ENCODE measurements around the gene WDR62. TPM values are rescaled to one million over a fixed set of nuclear protein-coding genes. Genes with fewer than 3 reads are reported as not detected.

Gene WDR62
- total RNA-seq, 2 donors from 2014 or later, result 23.5 to 34.4 TPM

- H3K9me3 ChIP-seq (ENCODE audit: control insufficient read depth, low read length), result no peaks in the 10 kb centered on the region
- DNase-seq, result no peak
- H3K4me1 ChIP-seq (ENCODE audit: control insufficient read depth, insufficient read depth, low read length), result no peaks in the 10 kb centered on the region
- Mint-ChIP-seq H3K27me3 (ENCODE audit: insufficient read depth) (peaks cover 4% of the 10 kb centered on the region), H3K27ac (peak overlapping the region; percentile 96), H3K4me1 (peaks cover 27% of the 10 kb centered on the region), H3K36me3 (ENCODE audit: low read depth) (peaks cover 10% of the 10 kb centered on the region), H3K4me3 (peak overlapping the region; percentile 96), H3K9me3 (no peaks in the 10 kb centered on the region)
- TF ChIP-seq, protein P1, sequence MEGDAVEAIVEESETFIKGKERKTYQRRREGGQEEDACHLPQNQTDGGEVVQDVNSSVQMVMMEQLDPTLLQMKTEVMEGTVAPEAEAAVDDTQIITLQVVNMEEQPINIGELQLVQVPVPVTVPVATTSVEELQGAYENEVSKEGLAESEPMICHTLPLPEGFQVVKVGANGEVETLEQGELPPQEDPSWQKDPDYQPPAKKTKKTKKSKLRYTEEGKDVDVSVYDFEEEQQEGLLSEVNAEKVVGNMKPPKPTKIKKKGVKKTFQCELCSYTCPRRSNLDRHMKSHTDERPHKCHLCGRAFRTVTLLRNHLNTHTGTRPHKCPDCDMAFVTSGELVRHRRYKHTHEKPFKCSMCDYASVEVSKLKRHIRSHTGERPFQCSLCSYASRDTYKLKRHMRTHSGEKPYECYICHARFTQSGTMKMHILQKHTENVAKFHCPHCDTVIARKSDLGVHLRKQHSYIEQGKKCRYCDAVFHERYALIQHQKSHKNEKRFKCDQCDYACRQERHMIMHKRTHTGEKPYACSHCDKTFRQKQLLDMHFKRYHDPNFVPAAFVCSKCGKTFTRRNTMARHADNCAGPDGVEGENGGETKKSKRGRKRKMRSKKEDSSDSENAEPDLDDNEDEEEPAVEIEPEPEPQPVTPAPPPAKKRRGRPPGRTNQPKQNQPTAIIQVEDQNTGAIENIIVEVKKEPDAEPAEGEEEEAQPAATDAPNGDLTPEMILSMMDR (conservative IDR thresholded peaks at IDR 0.05), result no peak
- H3K27ac ChIP-seq (ENCODE audit: low read depth, low read length), result no peak overlapping the region
- WGBS, 2 experiments (ENCODE audit: insufficient coverage in 1 of 2, insufficient read length in 1 of 2), result 31 to 32% methylated on average over 12 to 15 of the region's 15 CpGs
- peak overlapping the region; percentile 69 for H3K9ac ChIP-seq (ENCODE audit: extremely low read depth, low read length, poor library complexity, severe bottlenecking)
- H3K27me3 ChIP-seq (ENCODE audit: control insufficient read depth, insufficient read depth, low read length, poor library complexity, severe bottlenecking), result no peaks in the 10 kb centered on the region
- peak overlapping the region; percentile 97 for H3K4me3 ChIP-seq (ENCODE audit: low read length)
- H3K36me3 ChIP-seq (ENCODE audit: control insufficient read depth, insufficient read depth, low read length), result no peaks in the 10 kb centered on the region
These were observed 41.3 kb upstream of the WDR62 start for GRCh38 chr19:36013280-36014011.

- Mint-ChIP-seq H3K36me3 (ENCODE audit: low read depth) (peaks cover 10% of the 10 kb centered on the region), H3K9me3 (no peaks in the 10 kb centered on the region), H3K27ac (peak within 1 kb of the TSS; percentile 96), H3K4me1 (peaks cover 22% of the 10 kb centered on the region), H3K4me3 (peak within 1 kb of the TSS; percentile 96), H3K27me3 (ENCODE audit: insufficient read depth) (peaks cover 4% of the 10 kb centered on the region)
- DNase-seq, result peak; percentile 99
- TF ChIP-seq, protein P1 (conservative IDR thresholded peaks at IDR 0.05), result peak; percentile 40
- Histone ChIP-seq H3K4me3 (ENCODE audit: low read length) (peak within 1 kb of the TSS; percentile 97), H3K9ac (ENCODE audit: extremely low read depth, low read length, poor library complexity, severe bottlenecking) (peak within 1 kb of the TSS; percentile 69), H3K27ac (ENCODE audit: low read depth, low read length) (no peak within 1 kb of the TSS), H3K27me3 (ENCODE audit: control insufficient read depth, insufficient read depth, low read length, poor library complexity, severe bottlenecking) (no peaks in the 10 kb centered on the region), H3K9me3 (ENCODE audit: control insufficient read depth, low read length) (no peaks in the 10 kb centered on the region), H3K36me3 (ENCODE audit: control insufficient read depth, insufficient read depth, low read length) (no peaks in the 10 kb centered on the region), H3K4me1 (ENCODE audit: control insufficient read depth, insufficient read depth, low read length) (no peaks in the 10 kb centered on the region)
- 0 to 1% methylated on average over 17 to 42 of the region's 42 CpGs for WGBS, 2 experiments (ENCODE audit: insufficient coverage in 1 of 2, insufficient read length in 1 of 2)
These were observed 40.4 kb upstream of the WDR62 start, which contains the start of gene ALKBH6 for GRCh38 chr19:36014012-36014924. Gene ALKBH6 (minus strand): TSS chr19:36014213. CDS start chr19:36013397, 816 bp downstream.

DNA sequence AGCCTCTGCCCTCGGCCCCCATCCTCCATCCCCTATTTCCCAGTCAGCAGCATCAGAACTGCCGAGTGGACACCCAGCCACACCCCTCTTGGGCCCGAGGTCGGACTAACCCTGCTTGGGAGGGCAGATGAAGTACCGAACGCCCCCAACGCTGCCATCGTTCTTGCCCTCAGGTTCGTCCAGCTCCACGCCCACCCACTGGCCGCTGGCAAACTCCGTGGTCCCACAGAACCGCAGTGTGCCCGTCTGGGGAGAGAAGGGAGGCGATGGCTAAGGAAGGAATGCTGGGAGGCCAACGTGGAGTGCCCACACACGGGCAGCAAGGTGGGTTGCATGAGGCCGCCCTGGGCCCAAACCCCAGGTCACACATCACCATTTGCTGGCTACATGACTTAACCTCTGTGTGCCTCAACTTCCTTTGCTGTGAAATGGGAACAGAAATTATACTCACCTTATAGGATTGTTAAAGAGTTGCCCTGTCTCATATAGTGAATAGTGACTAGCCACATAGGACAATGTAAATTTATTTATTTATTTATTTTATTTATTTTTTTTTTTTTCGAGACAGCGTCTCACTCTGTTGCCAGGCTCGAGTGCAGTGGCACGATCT lies 35.5 kb upstream of the WDR62 start:
- Histone ChIP-seq H3K9me3 (ENCODE audit: control insufficient read depth, low read length) (no peaks in the 10 kb centered on the region), H3K27ac (ENCODE audit: low read depth, low read length) (no peak overlapping the region), H3K36me3 (ENCODE audit: control insufficient read depth, insufficient read depth, low read length) (no peaks in the 10 kb centered on the region), H3K27me3 (ENCODE audit: control insufficient read depth, insufficient read depth, low read length, poor library complexity, severe bottlenecking) (no peaks in the 10 kb centered on the region), H3K4me3 (ENCODE audit: low read length) (no peak overlapping the region), H3K4me1 (ENCODE audit: control insufficient read depth, insufficient read depth, low read length) (no peaks in the 10 kb centered on the region), H3K9ac (ENCODE audit: extremely low read depth, low read length, poor library complexity, severe bottlenecking) (no peak overlapping the region)
- no peak overlapping the region for H3K4me3 Mint-ChIP-seq
- H3K27ac Mint-ChIP-seq, result no peak overlapping the region
- TF ChIP-seq, protein P1 (conservative IDR thresholded peaks at IDR 0.05), result no peak
- H3K4me1 Mint-ChIP-seq, result peaks cover 8% of the 10 kb centered on the region
- 95 to 97% methylated on average over 12 to 22 of the region's 22 CpGs for WGBS, 2 experiments (ENCODE audit: insufficient coverage in 1 of 2, insufficient read length in 1 of 2)
- H3K27me3 Mint-ChIP-seq (ENCODE audit: insufficient read depth), result no peaks in the 10 kb centered on the region
- peaks cover 22% of the 10 kb centered on the region for H3K36me3 Mint-ChIP-seq (ENCODE audit: low read depth)
- H3K9me3 Mint-ChIP-seq, result no peaks in the 10 kb centered on the region
- DNase-seq, result no peak
